IPS-18c (cell line): ENCODE results near the gene IRF5.

Experiments used
- H3K4me3 ChIP-seq: 2 replicates; pipeline ENCODE4 v1.7.0; 2013; ENCODE audit warnings: low read depth, mild to moderate bottlenecking, low read length, moderate library complexity; ENCODE audit not compliant: insufficient read depth
- H3K9me3 ChIP-seq: one replicate; pipeline ENCODE4 v1.6.1; 2013; ENCODE audit warnings: mild to moderate bottlenecking, low read length, moderate library complexity; ENCODE audit not compliant: control insufficient read depth, insufficient read depth

The IRF5 gene

GRCh38 chr7:128915841-128916642 lies 21.7 kb upstream of the IRF5 start:
- Histone ChIP-seq H3K4me3 (no peak overlapping the region), H3K9me3 (no peaks in the 10 kb centered on the region)

DNA sequence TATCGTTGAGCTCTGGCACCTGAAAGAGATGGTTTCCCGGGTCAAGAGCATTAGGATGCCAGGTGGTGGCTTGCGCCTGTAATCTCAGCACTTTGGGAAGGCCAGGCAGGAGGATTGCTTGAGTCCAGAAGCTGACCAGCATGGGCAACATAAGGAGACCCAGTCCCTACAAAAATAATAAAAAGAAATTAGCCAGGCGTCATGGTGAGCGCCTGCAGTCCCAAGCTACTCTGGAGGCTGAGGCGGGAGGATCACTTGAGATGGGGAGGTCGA lies 21.1 kb upstream of the IRF5 start:
- Histone ChIP-seq H3K9me3 (no peaks in the 10 kb centered on the region), H3K4me3 (no peak overlapping the region)

- Histone ChIP-seq H3K4me3 (no peak overlapping the region), H3K9me3 (no peaks in the 10 kb centered on the region)
Measured at GRCh38 chr7:128917122-128917521, 20.6 kb upstream of the IRF5 start.

DNA sequence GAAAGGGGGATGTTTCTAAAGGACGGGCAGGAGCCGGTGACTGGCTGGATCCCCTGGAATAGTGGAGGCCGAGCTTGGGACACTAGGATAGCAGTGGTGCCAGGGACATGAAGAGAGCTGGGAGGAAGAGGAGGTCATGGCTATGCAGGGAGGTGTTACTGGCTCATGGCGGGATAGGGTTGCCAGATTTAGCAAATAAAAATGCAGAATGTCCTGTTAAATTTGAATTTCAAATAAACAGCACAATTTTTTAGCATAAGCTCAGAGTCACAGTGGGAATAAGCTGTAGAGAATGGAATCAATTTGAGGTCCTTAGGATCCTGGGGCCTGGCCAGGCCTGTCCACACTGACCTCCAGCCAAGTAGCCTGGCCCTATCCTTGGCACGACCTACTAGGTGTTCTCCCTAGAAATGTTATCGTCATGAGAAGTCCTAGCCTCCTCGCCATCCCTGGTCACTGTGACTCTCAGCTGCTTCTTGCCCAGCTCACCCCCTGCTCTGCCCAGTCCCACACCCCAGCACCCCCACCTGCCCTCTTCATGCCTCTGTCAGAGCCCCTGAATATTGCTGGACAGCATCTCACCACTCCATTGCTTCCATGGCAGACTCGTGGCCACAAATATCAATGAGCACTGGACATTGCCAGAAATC lies 19.6 kb upstream of the IRF5 start:
- H3K4me3 ChIP-seq, result no peak overlapping the region

DNA sequence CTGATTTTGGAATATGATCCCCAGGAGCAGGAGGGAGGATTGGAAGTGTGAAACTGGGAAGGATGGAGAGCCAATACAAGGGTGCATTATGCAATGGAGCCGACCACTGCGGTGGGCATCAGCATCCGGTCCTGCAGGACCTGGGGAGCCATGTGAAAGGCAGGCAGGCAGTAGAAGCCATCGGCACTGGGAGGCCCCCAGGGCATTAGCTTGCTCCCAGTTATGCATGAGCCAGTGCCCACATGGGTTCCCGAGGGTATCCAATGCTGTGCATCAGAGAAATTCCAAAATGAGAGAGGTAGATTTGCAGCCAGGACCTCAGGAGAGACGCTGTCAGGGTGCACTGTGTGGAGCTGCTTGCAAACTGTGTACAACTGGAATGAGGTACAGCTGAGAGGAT lies 18.5 kb upstream of the IRF5 start:
- Histone ChIP-seq H3K9me3 (no peaks in the 10 kb centered on the region), H3K4me3 (no peak overlapping the region)

More for the DNA sequence above, 19.6 kb upstream of the IRF5 start:
- H3K9me3 ChIP-seq, result no peaks in the 10 kb centered on the region

DNA sequence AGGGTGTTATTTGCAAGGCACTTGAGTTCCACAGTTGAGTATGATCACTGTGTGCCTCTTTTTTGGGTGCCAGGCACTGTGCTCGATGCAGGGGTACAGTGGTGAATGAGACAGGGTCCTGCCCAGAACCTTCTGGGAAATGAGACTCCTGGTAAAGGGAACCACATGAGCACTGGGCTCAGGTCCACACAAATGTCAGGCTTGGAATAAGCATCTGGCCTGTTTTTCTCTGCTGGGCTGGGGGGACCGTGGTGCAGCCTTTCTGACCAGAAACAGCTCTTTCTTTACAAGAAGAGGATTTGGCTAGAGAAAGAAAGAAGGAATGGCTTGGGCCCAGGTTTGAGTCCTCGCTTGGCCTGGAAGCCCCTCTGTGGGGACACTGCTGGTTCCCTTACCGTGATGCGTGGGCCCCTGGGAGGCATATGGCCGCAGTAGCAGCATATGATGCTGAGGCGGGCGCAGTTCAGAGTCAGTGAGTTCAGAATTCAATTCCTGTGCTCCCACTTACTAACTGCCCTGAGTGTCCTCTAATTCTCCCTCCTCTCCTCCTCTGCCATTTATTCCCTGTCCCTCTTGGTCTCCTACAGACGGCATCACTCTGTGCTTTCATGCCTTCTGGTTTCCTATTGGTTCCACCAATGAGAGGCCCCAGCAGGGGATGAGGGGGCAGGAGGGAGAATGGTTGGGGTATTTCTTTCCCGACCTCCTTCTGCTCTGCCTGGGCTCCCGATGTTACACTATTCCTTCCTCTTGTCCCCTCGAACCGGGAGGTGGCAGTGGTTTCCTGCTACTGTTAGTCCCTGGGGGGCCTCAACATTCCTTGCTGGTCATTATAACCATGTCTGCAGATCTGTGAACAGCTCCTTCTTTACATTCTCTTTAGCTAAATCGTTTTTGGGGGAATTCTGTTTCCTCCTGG lies 17.6 kb upstream of the IRF5 start:
- Histone ChIP-seq H3K9me3 (no peaks in the 10 kb centered on the region), H3K4me3 (no peak overlapping the region)

- Histone ChIP-seq H3K9me3 (no peaks in the 10 kb centered on the region), H3K4me3 (no peak overlapping the region)
Measured at GRCh38 chr7:128920913-128921582, 16.7 kb upstream of the IRF5 start.

DNA sequence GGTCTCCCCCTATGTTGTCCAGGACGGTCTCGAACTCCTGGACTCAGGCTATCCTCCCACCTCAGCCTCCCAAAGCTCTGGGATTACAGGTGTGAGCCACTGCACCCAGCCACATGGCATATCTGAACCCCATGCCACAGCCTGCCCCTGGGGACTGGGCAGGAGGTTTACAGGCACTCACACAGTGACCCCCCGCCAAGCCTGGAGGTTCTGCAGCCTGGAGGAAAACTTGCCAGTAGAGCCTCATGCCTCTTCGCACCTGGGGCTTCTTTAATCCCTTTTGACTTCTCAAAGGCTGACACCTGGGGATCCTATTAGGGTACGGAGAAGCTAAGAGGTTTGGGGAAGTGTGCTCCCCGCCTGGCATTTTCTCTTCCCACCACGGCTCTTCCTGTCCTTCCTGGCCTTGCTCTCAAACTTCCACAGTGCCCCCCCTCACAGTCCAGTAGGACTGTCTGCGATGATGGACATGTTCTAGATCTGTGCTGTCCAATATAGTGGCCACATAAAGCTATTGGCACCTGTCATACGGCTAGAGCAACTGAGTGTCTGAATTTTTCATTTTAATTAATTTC lies 15.8 kb upstream of the IRF5 start:
- Histone ChIP-seq H3K4me3 (no peak overlapping the region), H3K9me3 (no peaks in the 10 kb centered on the region)

DNA sequence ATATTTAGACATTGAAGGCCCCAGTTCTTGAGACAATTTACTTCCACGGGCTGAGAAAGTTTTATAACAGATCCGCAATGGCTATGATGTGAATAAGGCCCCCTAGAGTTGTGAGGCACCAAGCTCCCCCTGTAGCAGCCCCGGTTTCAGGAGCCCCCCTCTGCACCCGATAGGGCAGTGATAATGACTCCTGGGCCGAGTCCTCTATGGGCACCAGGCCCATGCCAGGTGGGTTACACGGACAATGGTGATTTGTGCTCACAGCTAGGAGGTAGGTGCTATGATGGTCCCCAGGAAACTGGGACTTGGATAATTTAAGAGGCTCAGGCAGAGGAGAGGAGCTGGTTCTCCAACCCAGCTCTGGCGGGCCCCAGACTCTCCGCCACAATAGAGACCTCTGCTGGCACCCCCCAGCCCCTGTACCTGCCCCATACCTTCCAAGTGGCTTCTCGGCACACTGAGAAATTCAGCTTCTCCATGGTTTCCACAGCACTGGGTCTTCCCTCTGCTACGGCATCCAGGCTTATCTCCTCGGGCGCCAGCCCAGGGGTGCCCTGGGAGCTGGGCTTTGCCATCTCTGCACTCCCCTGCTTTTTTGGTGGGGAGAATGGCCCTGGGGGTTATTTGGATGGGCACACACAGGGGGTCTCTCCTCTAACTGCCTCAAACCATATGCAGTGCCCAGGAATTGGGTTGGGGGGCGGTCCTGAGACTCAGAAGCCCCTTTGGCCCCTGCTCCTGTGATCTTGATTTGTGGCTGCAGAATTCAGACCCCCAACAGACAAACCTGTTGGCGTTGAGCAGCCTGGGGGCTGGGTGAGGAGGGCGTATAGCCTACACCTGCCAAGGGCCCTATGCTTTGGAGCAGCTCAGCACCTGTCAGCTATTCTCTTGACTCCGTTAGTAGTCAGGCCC lies 15.0 kb upstream of the IRF5 start:
- H3K4me3 ChIP-seq, result no peak overlapping the region
- H3K9me3 ChIP-seq, result no peaks in the 10 kb centered on the region

- H3K9me3 ChIP-seq, result no peaks in the 10 kb centered on the region
- no peak overlapping the region for H3K4me3 ChIP-seq
Measured at GRCh38 chr7:128923411-128923800, 14.3 kb upstream of the IRF5 start.

GRCh38 chr7:128924707-128925588 lies 12.8 kb upstream of the IRF5 start:
- H3K9me3 ChIP-seq, result no peaks in the 10 kb centered on the region
- no peak overlapping the region for H3K4me3 ChIP-seq

DNA sequence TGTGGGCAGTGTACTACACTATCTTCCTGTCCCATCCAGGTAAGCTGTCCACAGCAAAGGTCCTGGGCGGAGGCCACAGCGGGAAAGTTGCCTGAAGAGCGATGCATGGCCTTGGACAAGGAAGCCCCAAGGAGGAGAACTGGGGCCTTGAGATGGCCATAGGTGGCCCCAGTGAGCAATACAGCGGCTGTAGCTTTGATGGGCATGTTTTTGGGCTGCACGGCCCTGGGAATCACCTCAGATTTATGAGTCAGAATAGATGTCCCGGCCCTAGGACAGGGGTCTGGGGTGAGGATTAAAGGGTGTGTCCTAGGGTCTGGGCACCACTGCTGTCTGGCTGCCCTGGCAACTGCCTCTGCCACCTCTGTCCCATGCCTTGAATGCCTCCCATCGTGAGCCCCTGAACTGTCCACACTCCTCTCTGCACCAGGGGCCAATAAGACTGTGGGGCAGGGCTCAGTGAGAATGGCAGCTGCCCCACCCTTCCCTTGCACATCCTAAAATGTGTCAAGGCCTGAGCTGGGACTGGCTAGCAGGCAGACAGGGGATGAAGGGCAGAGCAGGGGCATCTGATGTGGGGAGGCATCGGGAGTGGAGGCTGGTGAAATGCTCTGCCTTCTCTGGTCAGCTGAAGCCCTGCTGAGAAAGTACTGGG lies 9.4 kb upstream of the IRF5 start:
- Histone ChIP-seq H3K4me3 (no peak overlapping the region), H3K9me3 (no peaks in the 10 kb centered on the region)

GRCh38 chr7:128928882-128929788 lies 8.6 kb upstream of the IRF5 start:
- Histone ChIP-seq H3K9me3 (no peaks in the 10 kb centered on the region), H3K4me3 (no peak overlapping the region)

DNA sequence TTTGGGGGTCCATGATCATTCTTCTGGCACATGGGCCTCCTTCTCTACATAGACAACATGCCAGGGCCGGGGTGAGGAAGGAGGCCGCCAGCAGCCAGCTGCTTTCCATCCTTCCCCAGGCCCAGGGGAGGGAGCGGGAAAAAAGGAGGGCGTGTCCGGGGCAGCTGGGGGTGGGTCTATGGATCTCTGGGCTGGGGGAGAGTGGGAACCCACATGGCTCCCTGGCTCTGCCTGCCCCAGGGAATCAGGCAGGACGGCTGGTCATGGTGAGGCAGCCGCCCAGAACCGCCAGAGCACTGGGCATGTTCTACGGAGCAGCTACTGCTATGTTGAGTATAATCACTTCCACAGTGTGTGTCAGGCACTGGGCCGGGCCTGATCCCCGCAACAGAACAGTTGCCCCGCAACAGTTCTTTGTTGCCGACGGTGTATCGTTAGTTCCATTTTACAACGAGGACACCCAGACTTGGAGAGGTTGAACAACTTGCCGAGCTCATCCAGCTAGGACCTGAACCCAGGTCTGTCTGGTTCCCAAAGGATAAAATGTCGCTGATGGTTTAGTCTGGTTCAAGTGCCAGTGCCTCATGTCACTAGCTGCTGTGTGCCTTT lies 6.4 kb upstream of the IRF5 start:
- no peaks in the 10 kb centered on the region for H3K9me3 ChIP-seq

More for the DNA sequence above, 6.4 kb upstream of the IRF5 start:
- H3K4me3 ChIP-seq, result no peak overlapping the region
